A673 (cell line): ENCODE results near the gene CNKSR1. TPM values are rescaled to one million over a fixed set of nuclear protein-coding genes. Genes with fewer than 3 reads are reported as not detected.

Source experiments
- BruUV-seq: library from RNA; stranded (reverse); fragments of 400-500 nt; replicated peaks from 2 replicates; lab custom pipeline; 2021; lab: Mats Ljungman, UMichigan
- CTCF ChIA-PET: fragments of 300-600 bp; sonication (Branson Sonifier 250); formaldehyde crosslinking; loops from one replicate; lab custom pipeline; 2022; ENCODE audit warnings: antibody characterized with exemption; lab: Charles Lee
- POLR2A ChIA-PET: fragments of 300-600 bp; sonication (Branson Sonifier 250); formaldehyde crosslinking; loops from one replicate; lab custom pipeline; 2022; ENCODE audit warnings: antibody characterized with exemption; ENCODE audit not compliant: low non-redundant PET; lab: Charles Lee
- DNase-seq: peaks from one replicate; pipeline ENCODE4 v3.0.0-alpha.2; 2015; ENCODE audit warnings: low spot score
- H3K27ac ChIP-seq: fragments of 200-600 bp; sonication (generic); 2 replicates; pipeline ENCODE4 v1.5.1; 2016; ENCODE audit warnings: mixed run types, low read depth, mild to moderate bottlenecking, mixed read lengths, antibody characterized with exemption, low read length; ENCODE audit not compliant: poor library complexity, severe bottlenecking
- H3K27me3 ChIP-seq: fragments of 200-600 bp; sonication (generic); replicated peaks from 2 replicates; pipeline ENCODE4 v1.6.1; 2017; ENCODE audit warnings: mixed run types, low read depth, mild to moderate bottlenecking, mixed read lengths, antibody characterized with exemption, low read length; ENCODE audit not compliant: insufficient read depth, poor library complexity
- H3K36me3 ChIP-seq: fragments of 200-600 bp; sonication (generic); 2 replicates; pipeline ENCODE4 v1.6.1; 2016; ENCODE audit warnings: mixed run types, mild to moderate bottlenecking, mixed read lengths, antibody characterized with exemption, low read length; ENCODE audit not compliant: insufficient read depth, poor library complexity, severe bottlenecking
- H3K4me1 ChIP-seq: fragments of 200-600 bp; sonication (generic); 2 replicates; pipeline ENCODE4 v1.6.1; 2017; ENCODE audit warnings: mixed run types, mild to moderate bottlenecking, mixed read lengths, antibody characterized with exemption, low read length; ENCODE audit not compliant: insufficient read depth, poor library complexity, severe bottlenecking
- H3K4me3 ChIP-seq: fragments of 200-600 bp; sonication (generic); 2 replicates; pipeline ENCODE4 v1.5.1; 2016; ENCODE audit warnings: low read depth, mixed run types, mild to moderate bottlenecking, mixed read lengths, low read length; ENCODE audit not compliant: poor library complexity, severe bottlenecking
- H3K9me3 ChIP-seq: fragments of 200-600 bp; sonication (generic); 2 replicates; pipeline ENCODE4 v1.6.1; 2016; ENCODE audit warnings: mixed run types, low read depth, mild to moderate bottlenecking, mixed read lengths, antibody characterized with exemption, low read length; ENCODE audit not compliant: poor library complexity, severe bottlenecking
- CTCF ChIP-seq: fragments of 300-800, 200-600 bp; sonication (generic); conservative IDR thresholded peaks from 2 replicates; pipeline ENCODE4 v1.5.1; 2017; ENCODE audit warnings: low read depth, mild to moderate bottlenecking, antibody characterized with exemption, low read length, moderate library complexity, mixed read lengths
- EZH2 ChIP-seq: fragments of 200-600 bp; sonication (generic); IDR thresholded peaks from 2 replicates; pipeline ENCODE4 v1.6.1; 2017; ENCODE audit warnings: borderline replicate concordance, low read depth, mild to moderate bottlenecking, mixed read lengths, antibody characterized with exemption, low read length; ENCODE audit not compliant: poor library complexity, severe bottlenecking
- intact Hi-C: fragments of 100-400 bp; cut with micrococcal nuclease; formaldehyde crosslinking; loops from one replicate; pipeline ENCODE4 v1.10.0; 2022; ENCODE audit not compliant: unreplicated experiment
- total RNA-seq: library from RNA; stranded (reverse); gene quantifications from 2 replicates; pipeline ENCODE4 v1.2.3, GENCODE V29; 2021

The CNKSR1 gene
- total RNA-seq, 1 experiment from 2014 or later, result 1.8 TPM

- Histone ChIP-seq H3K27me3 (no peaks in the 10 kb centered on the region), H3K4me3 (no peak overlapping the region), H3K4me1 (no peaks in the 10 kb centered on the region), H3K27ac (no peak overlapping the region), H3K36me3 (no peaks in the 10 kb centered on the region), H3K9me3 (no peaks in the 10 kb centered on the region)
- BruUV-seq, result no TSS peak
- ChIA-PET CTCF (interaction anchor here (0.6 to 1.3 kb wide), 2 partner anchors 15 to 38 kb away, joined by 4 to 6 read pairs; partner anchors contain the start of gene ZNF593), POLR2A (interaction anchor here (0.6 kb wide), 1 partner anchor 514 kb away, joined by 4 read pairs; no protein-coding TSS in a partner anchor)
- no peak for DNase-seq
- TF ChIP-seq CTCF, result no peak
- no peak for TF ChIP-seq EZH2
- intact Hi-C loops, result no loop called here
Observed at GRCh38 chr1:26184086-26184485, 6.8 kb downstream of the CNKSR1 start.

GRCh38 chr1:26184883-26185282 lies 7.6 kb downstream of the CNKSR1 start:
- no TSS peak for BruUV-seq
- Histone ChIP-seq H3K27ac (no peak overlapping the region), H3K4me3 (no peak overlapping the region), H3K36me3 (no peaks in the 10 kb centered on the region), H3K27me3 (no peaks in the 10 kb centered on the region), H3K9me3 (no peaks in the 10 kb centered on the region), H3K4me1 (no peaks in the 10 kb centered on the region)
- intact Hi-C loops, result no loop called here
- DNase-seq, result no peak
- TF ChIP-seq CTCF (no peak), EZH2 (no peak)
- ChIA-PET POLR2A (interaction anchor here (0.5 kb wide), 1 partner anchor 42 kb away, joined by 14 read pairs; no protein-coding TSS in a partner anchor), CTCF (interaction anchor here (1.3 kb wide), 1 partner anchor 15 kb away, joined by 6 read pairs; the partner anchor contains the start of gene ZNF593)

- ChIA-PET CTCF (no interaction called here), POLR2A (no interaction called here)
Observed at GRCh38 chr1:26187882-26188281, 10.6 kb downstream of the CNKSR1 start.

More at GRCh38 chr1:26187882-26188281, 10.6 kb downstream of the CNKSR1 start:
- no peaks in the 10 kb centered on the region for H3K9me3 ChIP-seq
- intact Hi-C loops, result no loop called here
- BruUV-seq, result no TSS peak
- H3K27ac ChIP-seq, result no peak overlapping the region
- H3K4me3 ChIP-seq, result no peak overlapping the region
- DNase-seq, result no peak
- no peak for TF ChIP-seq EZH2
- TF ChIP-seq CTCF, result no peak
- H3K4me1 ChIP-seq, result no peaks in the 10 kb centered on the region
- H3K27me3 ChIP-seq, result no peaks in the 10 kb centered on the region
- H3K36me3 ChIP-seq, result no peaks in the 10 kb centered on the region
